ENCODE data around the gene ADIPOQ. TPM values are rescaled to one million over a fixed set of nuclear protein-coding genes. Genes with fewer than 3 reads are reported as not detected.
A peak's percentile ranks its signal among the peaks of the same experiment; 100 is the strongest.

Gene ADIPOQ
- total and polyA plus RNA-seq, 2 of the 13 experiments (the other 11 are each of a cell fraction or from before 2014, with no cell fraction given) = not detected

DNA sequence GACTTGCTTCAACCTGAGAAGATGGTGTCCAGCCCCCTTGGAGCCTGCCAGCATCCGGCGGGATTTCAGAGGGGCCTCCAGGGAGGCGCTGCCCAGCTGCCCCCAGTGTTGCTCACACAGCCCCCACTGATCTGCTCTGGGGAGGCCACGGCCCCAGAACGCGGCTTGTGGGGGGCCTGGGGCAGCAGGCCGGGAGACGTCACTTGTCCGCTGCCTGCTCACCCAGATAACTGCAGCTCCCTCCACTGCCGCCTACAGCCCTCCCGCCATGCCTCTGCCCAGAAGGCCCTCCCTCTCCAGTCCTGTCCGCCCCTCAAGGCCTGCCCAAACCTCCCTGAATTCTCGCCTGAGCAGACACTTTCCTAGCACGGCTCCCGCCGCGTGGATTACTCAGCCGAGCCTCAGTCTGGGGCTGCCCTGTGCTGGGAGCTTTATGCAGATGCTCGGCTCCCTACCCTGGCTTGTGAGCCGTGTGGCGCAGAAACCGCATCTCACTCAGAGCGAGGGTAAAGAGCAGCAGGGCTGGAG lies 17.2 kb upstream of the ADIPOQ start (continued):
- TF ChIP-seq, protein P1, sequence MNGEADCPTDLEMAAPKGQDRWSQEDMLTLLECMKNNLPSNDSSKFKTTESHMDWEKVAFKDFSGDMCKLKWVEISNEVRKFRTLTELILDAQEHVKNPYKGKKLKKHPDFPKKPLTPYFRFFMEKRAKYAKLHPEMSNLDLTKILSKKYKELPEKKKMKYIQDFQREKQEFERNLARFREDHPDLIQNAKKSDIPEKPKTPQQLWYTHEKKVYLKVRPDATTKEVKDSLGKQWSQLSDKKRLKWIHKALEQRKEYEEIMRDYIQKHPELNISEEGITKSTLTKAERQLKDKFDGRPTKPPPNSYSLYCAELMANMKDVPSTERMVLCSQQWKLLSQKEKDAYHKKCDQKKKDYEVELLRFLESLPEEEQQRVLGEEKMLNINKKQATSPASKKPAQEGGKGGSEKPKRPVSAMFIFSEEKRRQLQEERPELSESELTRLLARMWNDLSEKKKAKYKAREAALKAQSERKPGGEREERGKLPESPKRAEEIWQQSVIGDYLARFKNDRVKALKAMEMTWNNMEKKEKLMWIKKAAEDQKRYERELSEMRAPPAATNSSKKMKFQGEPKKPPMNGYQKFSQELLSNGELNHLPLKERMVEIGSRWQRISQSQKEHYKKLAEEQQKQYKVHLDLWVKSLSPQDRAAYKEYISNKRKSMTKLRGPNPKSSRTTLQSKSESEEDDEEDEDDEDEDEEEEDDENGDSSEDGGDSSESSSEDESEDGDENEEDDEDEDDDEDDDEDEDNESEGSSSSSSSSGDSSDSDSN (CRISPR knock-in tag; IDR thresholded peaks at IDR 0.05) = peak; percentile 47; the same call in 1 of the 2 replicates
- TF ChIP-seq ZNF333 (CRISPR knock-in tag; IDR thresholded peaks at IDR 0.05; ENCODE audit: borderline replicate concordance) (no peak), ZNF20 (CRISPR knock-in tag; IDR thresholded peaks at IDR 0.05) (no peak), MTA1 (CRISPR knock-in tag; IDR thresholded peaks at IDR 0.05; ENCODE audit: borderline replicate concordance) (0 out of 2 replicates have a peak, but pooled peaks have one; percentile 4), RORA (CRISPR knock-in tag; IDR thresholded peaks at IDR 0.05) (no peak), GPN1 (CRISPR knock-in tag; IDR thresholded peaks at IDR 0.05; ENCODE audit: borderline replicate concordance) (no peak), ZNF549 (CRISPR knock-in tag; IDR thresholded peaks at IDR 0.05) (no peak), ZNF124 (CRISPR knock-in tag; IDR thresholded peaks at IDR 0.05) (no peak), CREB3 (CRISPR knock-in tag; IDR thresholded peaks at IDR 0.05) (no peak), ZNF446 (CRISPR knock-in tag; IDR thresholded peaks at IDR 0.05) (no peak), SIN3B (IDR thresholded peaks at IDR 0.05; ENCODE audit: low read length) (no peak), SKI (IDR thresholded peaks at IDR 0.05; ENCODE audit: partially characterized antibody) (no peak), ZNF510 (CRISPR knock-in tag; IDR thresholded peaks at IDR 0.05; ENCODE audit: low read depth) (no peak), FOXP4 (CRISPR knock-in tag; IDR thresholded peaks at IDR 0.05) (no peak), ELF4 (CRISPR knock-in tag; IDR thresholded peaks at IDR 0.05; ENCODE audit: borderline replicate concordance) (no peak)
- TF ChIP-seq, protein P2, sequence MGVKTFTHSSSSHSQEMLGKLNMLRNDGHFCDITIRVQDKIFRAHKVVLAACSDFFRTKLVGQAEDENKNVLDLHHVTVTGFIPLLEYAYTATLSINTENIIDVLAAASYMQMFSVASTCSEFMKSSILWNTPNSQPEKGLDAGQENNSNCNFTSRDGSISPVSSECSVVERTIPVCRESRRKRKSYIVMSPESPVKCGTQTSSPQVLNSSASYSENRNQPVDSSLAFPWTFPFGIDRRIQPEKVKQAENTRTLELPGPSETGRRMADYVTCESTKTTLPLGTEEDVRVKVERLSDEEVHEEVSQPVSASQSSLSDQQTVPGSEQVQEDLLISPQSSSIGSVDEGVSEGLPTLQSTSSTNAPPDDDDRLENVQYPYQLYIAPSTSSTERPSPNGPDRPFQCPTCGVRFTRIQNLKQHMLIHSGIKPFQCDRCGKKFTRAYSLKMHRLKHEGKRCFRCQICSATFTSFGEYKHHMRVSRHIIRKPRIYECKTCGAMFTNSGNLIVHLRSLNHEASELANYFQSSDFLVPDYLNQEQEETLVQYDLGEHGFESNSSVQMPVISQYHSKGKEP (CRISPR knock-in tag; IDR thresholded peaks at IDR 0.05) = no peak
